GM15510 (cell line): ENCODE results near the gene TGM6.

Experiments used
- POLR2A ChIP-seq: IDR thresholded peaks from 3 replicates; pipeline ENCODE4 v1.6.1; 2011; ENCODE audit warnings: borderline replicate concordance; ENCODE audit not compliant: insufficient read length; ENCODE audit errors: extremely low read depth

TGM6 gene

GRCh38 chr20:2470423-2471193 lies 89.9 kb downstream of the TGM6 start, which contains the start of gene SNRPB:
Gene SNRPB (minus strand): TSS chr20:2470789. CDS start chr20:2470690, 99 bp downstream.
- peak; percentile 94 for TF ChIP-seq POLR2A

GRCh38 chr20:2473516-2473915 lies 92.8 kb downstream of the TGM6 start:
- no peak for TF ChIP-seq POLR2A

DNA sequence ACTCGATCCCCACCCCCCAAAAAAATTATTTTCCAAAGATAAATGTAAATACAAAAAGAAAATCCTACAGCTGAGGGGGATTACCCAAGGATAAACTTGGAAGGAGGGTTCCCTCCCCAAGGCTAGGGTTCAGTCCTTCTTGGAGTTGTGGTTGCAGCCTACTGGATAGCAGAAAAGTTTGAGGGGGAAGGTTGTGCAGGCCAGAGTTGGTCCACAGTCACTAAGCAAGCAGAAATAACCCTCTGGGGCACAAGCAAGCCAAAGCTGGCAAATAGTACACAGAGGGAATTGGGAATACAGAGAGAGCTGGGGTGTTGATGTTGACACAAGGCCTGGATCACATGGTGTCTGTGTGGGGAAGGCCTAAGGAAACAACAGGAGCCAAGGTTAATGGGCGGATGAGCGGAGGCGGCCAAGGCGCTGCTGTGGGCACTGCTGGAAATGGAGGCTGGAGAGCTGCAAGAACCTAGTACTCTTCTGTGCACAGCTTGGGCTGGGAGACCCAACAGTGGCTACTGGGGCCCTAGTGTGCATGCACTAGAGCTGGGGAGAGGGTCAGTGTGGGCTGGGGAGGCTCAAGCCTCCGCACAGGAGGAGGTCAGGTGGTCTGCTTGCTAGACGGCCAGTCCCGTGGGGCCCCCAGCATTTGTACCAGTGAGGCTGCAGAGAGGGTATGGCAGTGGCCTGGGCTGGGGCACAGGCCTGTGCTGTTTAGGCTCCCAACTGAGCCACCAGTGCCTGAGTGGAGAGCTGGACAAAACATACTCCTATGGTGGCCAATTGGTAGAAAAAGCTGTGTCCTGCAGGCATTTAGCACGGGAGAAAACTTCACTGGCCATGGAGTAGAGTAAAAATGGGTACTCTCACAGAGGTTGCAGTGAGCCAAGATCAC lies 95.4 kb downstream of the TGM6 start:
- TF ChIP-seq POLR2A = no peak

- TF ChIP-seq POLR2A = no peak
Measured at GRCh38 chr20:2476742-2477615, 96.3 kb downstream of the TGM6 start.

- no peak for TF ChIP-seq POLR2A
Measured at GRCh38 chr20:2480381-2480780, 99.7 kb downstream of the TGM6 start.
